ENCODE results near the gene R3HDM2. TPM values are rescaled to one million over a fixed set of nuclear protein-coding genes. Genes with fewer than 3 reads are reported as not detected.

Gene R3HDM2
- total RNA-seq, result 6.0 and 6.5 TPM in 2 replicates

GRCh38 chr12:57430931-57431566 is at the start of gene R3HDM2:
Gene R3HDM2 (minus strand): TSS chr12:57431043. CDS start chr12:57310428, 120,615 bp downstream.

GRCh38 chr12:57479376-57480115 is 48.7 kb upstream of the R3HDM2 start, which contains the start of gene ARHGAP9:
Gene ARHGAP9 (minus strand): TSS chr12:57479866. CDS start chr12:57479406, 460 bp downstream.

GRCh38 chr12:57459750-57460467 is 29.1 kb upstream of the R3HDM2 start, which contains the start of gene GLI1:
Gene GLI1 (plus strand): TSS chr12:57459785. CDS start chr12:57463692, 3,907 bp downstream.

GRCh38 chr12:57454566-57455373 is 23.9 kb upstream of the R3HDM2 start, which contains the start of gene INHBE:
Gene INHBE (plus strand): TSS chr12:57455307. CDS start chr12:57455537, 230 bp downstream.

GRCh38 chr12:57434517-57435223 is 3.8 kb upstream of the R3HDM2 start, which contains the start of gene INHBC:
Gene INHBC (plus strand): TSS chr12:57434784. CDS start chr12:57434887, 103 bp downstream.

GRCh38 chr12:57250956-57251355 is 179.9 kb downstream of the R3HDM2 start, which contains the start of gene STAC3:
Gene STAC3 (minus strand): TSS chr12:57251187. CDS start chr12:57249636, 1,551 bp downstream.

GRCh38 chr12:57229634-57230380 is 201.0 kb downstream of the R3HDM2 start, which contains the start of gene SHMT2:
Gene SHMT2 (plus strand): TSS chr12:57229711. CDS start chr12:57229779, 68 bp downstream.

GRCh38 chr12:57216014-57216911 is 214.6 kb downstream of the R3HDM2 start, which contains the start of gene NXPH4:
Gene NXPH4 (plus strand): TSS chr12:57216794. CDS start chr12:57216970, 176 bp downstream.

Other genes with a start within 250 kb of the R3HDM2 start
- under 0.01 TPM in 1 of 2 replicates, not detected in the other for gene NXPH4, start 214.2 kb downstream of the R3HDM2 start, total RNA-seq
- 118 and 133 TPM in 2 replicates for gene SHMT2, start 201.3 kb downstream of the R3HDM2 start, total RNA-seq
- 0.11 and 0.34 TPM in 2 replicates for gene STAC3, start 179.9 kb downstream of the R3HDM2 start, total RNA-seq
- gene INHBC, start 3.7 kb upstream of the R3HDM2 start, total RNA-seq, result not detected in 2 replicates
- gene INHBE, start 24.3 kb upstream of the R3HDM2 start, total RNA-seq, result not detected in 2 replicates
- gene GLI1, start 28.7 kb upstream of the R3HDM2 start, total RNA-seq, result not detected in 2 replicates
- gene ARHGAP9, start 48.8 kb upstream of the R3HDM2 start, total RNA-seq, result not detected in 2 replicates
- 61.4 and 70.7 TPM in 2 replicates for gene MARS1, start 57.0 kb upstream of the R3HDM2 start, total RNA-seq
- 9.4 and 12.4 TPM in 2 replicates for gene DDIT3, start 89.5 kb upstream of the R3HDM2 start, total RNA-seq
- 4.9 and 7.3 TPM in 2 replicates for gene MBD6, start 91.8 kb upstream of the R3HDM2 start, total RNA-seq
- gene DCTN2, start 116.1 kb upstream of the R3HDM2 start, total RNA-seq, result 82.6 and 85.5 TPM in 2 replicates
- gene KIF5A, start 119.0 kb upstream of the R3HDM2 start, total RNA-seq, result under 0.01 TPM in 1 of 2 replicates, not detected in the other
- gene PIP4K2C, start 160.1 kb upstream of the R3HDM2 start, total RNA-seq, result 12.0 and 15.1 TPM in 2 replicates
- 1.5 and 2.5 TPM in 2 replicates for gene DTX3, start 173.8 kb upstream of the R3HDM2 start, total RNA-seq
- 0.86 and 1.1 TPM in 2 replicates for gene ARHGEF25, start 180.4 kb upstream of the R3HDM2 start, total RNA-seq
- gene B4GALNT1, start 202.2 kb upstream of the R3HDM2 start, total RNA-seq, result under 0.01 TPM in 1 of 2 replicates, not detected in the other

Data from dermis lymphatic vessel endothelial cell (primary cell).